Keratinocyte (primary cell): Measurements from ENCODE around the gene DNAJB11. TPM values are rescaled to one million over a fixed set of nuclear protein-coding genes. Genes with fewer than 3 reads are reported as not detected.

Source experiments
- DNase-seq: peaks from one replicate; pipeline ENCODE4 v3.0.0-alpha.2; 2011; ENCODE audit warnings: low read depth, missing footprints, low spot score
- FAIRE-seq: peaks from 2 replicates; lab custom pipeline; 2011; peaks lifted over from hg19 to GRCh38; lab: Jason Lieb, UNC
- H2AFZ ChIP-seq: 2 replicates; pipeline ENCODE4 v1.6.0; 2012; ENCODE audit warnings: low read length, control low read depth, inconsistent platforms; ENCODE audit not compliant: control insufficient read depth
- H3K27ac ChIP-seq: 2 replicates; pipeline ENCODE4 v1.5.1; 2011; ENCODE audit warnings: low read length; ENCODE audit not compliant: control insufficient read depth, insufficient read depth
- H3K27me3 ChIP-seq: 3 replicates; pipeline ENCODE4 v1.6.0; 2011; ENCODE audit warnings: low read length; ENCODE audit not compliant: control insufficient read depth, insufficient read depth; ENCODE audit errors: extremely low read depth
- H3K36me3 ChIP-seq, 2 experiments: 2 replicates in 1 of 2; 3 replicates in 1 of 2; pipeline ENCODE4 v1.5.1; 2011; ENCODE audit warnings: low read length in 2 of 2, mild to moderate bottlenecking in 1 of 2; ENCODE audit not compliant: control insufficient read depth in 2 of 2, insufficient read depth in 2 of 2; ENCODE audit errors: extremely low read depth in 1 of 2
- H3K4me1 ChIP-seq: 3 replicates; pipeline ENCODE4 v1.5.1; 2011; ENCODE audit warnings: low read length; ENCODE audit not compliant: control insufficient read depth, insufficient read depth; ENCODE audit errors: extremely low read depth
- H3K4me2 ChIP-seq: 3 replicates; pipeline ENCODE4 v1.6.0; 2011; ENCODE audit warnings: low read depth, low read length; ENCODE audit not compliant: control insufficient read depth, insufficient read depth; ENCODE audit errors: extremely low read depth
- H3K4me3 ChIP-seq, 3 experiments: fragments of 200-600 bp in 1 of 3; sonication (generic) in 1 of 3; 2 replicates in 2 of 3; 3 replicates in 1 of 3; pipeline ENCODE4 v1.5.1; 2011 to 2016; ENCODE audit warnings: low read length in 3 of 3, mild to moderate bottlenecking in 3 of 3, control low read depth in 2 of 3, inconsistent platforms in 1 of 3, low read depth in 1 of 3, mixed read lengths in 1 of 3, mixed run types in 1 of 3, moderate library complexity in 1 of 3; ENCODE audit not compliant: control insufficient read depth in 2 of 3, insufficient read depth in 2 of 3; ENCODE audit errors: extremely low read depth in 1 of 3
- H3K79me2 ChIP-seq: 2 replicates; pipeline ENCODE4 v1.6.0; 2012; ENCODE audit warnings: low read length; ENCODE audit not compliant: control insufficient read depth, insufficient read depth
- H3K9ac ChIP-seq: 3 replicates; pipeline ENCODE4 v1.6.0; 2011; ENCODE audit warnings: low read length; ENCODE audit not compliant: control insufficient read depth, insufficient read depth; ENCODE audit errors: extremely low read depth
- H3K9me1 ChIP-seq: 3 replicates; pipeline ENCODE4 v1.6.0; 2011; ENCODE audit warnings: low read length; ENCODE audit not compliant: control insufficient read depth, insufficient read depth; ENCODE audit errors: extremely low read depth
- H3K9me3 ChIP-seq: 2 replicates; pipeline ENCODE4 v1.5.1; 2012; ENCODE audit warnings: low read depth, low read length; ENCODE audit not compliant: control insufficient read depth
- H4K20me1 ChIP-seq: 3 replicates; pipeline ENCODE4 v1.6.0; 2011; ENCODE audit warnings: low read length; ENCODE audit not compliant: control insufficient read depth, insufficient read depth; ENCODE audit errors: extremely low read depth
- CTCF ChIP-seq, 3 experiments: IDR thresholded peaks in 1 of 3; conservative IDR thresholded peaks in 1 of 3; optimal IDR thresholded peaks in 1 of 3; 2 replicates in 2 of 3; 3 replicates in 1 of 3; pipeline versions ENCODE3 to v1.5.1; 2011; ENCODE audit warnings: low read length in 3 of 3, mild to moderate bottlenecking in 3 of 3, moderate library complexity in 2 of 3, control low read depth in 1 of 3, inconsistent platforms in 1 of 3; ENCODE audit not compliant: insufficient read depth in 2 of 3; ENCODE audit errors: extremely low read depth in 1 of 3
- EZH2 ChIP-seq: IDR thresholded peaks from one replicate; pipeline ENCODE4 v1.6.1; 2012; ENCODE audit warnings: inconsistent platforms, mild to moderate bottlenecking, low read length, moderate library complexity
- dilution Hi-C: fragments of 300-500 bp; cut with MboI; formaldehyde crosslinking; loops from one replicate; pipeline ENCODE4 v1.7.0; 2020; ENCODE audit warnings: low sequenced_read_pairs; ENCODE audit not compliant: extremely low pct_ligation_motif_present
- polyA plus RNA-seq, 5 experiments: library from polyadenylated mRNA; depleted of rRNA in 3 of 5; stranded (reverse) in 3 of 5; stranded (forward) in 1 of 5; unstranded in 1 of 5; fragments of >200 nt; gene quantifications; 1 replicate in 1 of 5; 2 replicates in 3 of 5; 3 replicates in 1 of 5; pipeline versions ENCODE4 v1.2.1 to v1.2.3, GENCODE V29; 2011 to 2012; ENCODE audit warnings: missing spikeins in 2 of 5, low read depth in 1 of 5, low replicate concordance in 1 of 5

The DNAJB11 gene
- polyA plus RNA-seq, 1 donor (not counting 4 experiments of a cell fraction or from before 2014, with no cell fraction given) = 61.8 TPM

DNA sequence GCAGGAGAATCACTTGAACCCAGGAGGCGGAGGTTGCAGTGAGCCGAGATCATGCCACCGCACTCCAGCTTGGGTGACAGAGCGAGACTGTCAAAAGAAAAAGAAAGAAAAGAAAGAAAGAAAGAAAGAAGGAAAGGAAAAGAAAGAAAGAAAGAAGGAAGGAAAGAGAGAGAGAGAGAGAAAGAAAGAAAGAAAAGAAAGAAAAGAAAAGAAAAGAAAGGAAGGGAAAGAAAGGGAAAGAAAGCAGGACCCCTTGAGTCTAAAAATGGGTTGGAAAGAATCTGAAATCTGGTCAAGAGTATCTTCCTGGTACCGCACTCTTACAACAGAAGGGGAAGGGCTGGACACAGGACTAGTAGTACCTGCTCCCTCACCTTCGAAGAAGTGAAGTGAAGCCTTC, 45.9 kb upstream of the DNAJB11 start:
- FAIRE-seq = no peak
- Histone ChIP-seq H3K79me2 (no peaks in the 10 kb centered on the region), H2AFZ (no peak overlapping the region), H3K36me3 (no peaks in the 10 kb centered on the region), H3K4me1 (no peaks in the 10 kb centered on the region), H3K9me3 (no peaks in the 10 kb centered on the region), H3K27me3 (no peaks in the 10 kb centered on the region), H3K4me2 (no peak overlapping the region), H3K9me1 (no peaks in the 10 kb centered on the region), H3K4me3 (no peak overlapping the region), H3K27ac (no peak overlapping the region), H3K9ac (no peak overlapping the region), H4K20me1 (no peaks in the 10 kb centered on the region)
- dilution Hi-C loops = no loop called here
- TF ChIP-seq EZH2 (no peak), CTCF (optimal IDR thresholded peaks at IDR 0.05 in 1 of 3, IDR thresholded peaks at IDR 0.05 in 1 of 3, conservative IDR thresholded peaks at IDR 0.05 in 1 of 3; ENCODE audit: extremely low read depth in 1 of 3, insufficient read depth in 2 of 3, low read length in 3 of 3) (no peak)
- no peak for DNase-seq

DNA sequence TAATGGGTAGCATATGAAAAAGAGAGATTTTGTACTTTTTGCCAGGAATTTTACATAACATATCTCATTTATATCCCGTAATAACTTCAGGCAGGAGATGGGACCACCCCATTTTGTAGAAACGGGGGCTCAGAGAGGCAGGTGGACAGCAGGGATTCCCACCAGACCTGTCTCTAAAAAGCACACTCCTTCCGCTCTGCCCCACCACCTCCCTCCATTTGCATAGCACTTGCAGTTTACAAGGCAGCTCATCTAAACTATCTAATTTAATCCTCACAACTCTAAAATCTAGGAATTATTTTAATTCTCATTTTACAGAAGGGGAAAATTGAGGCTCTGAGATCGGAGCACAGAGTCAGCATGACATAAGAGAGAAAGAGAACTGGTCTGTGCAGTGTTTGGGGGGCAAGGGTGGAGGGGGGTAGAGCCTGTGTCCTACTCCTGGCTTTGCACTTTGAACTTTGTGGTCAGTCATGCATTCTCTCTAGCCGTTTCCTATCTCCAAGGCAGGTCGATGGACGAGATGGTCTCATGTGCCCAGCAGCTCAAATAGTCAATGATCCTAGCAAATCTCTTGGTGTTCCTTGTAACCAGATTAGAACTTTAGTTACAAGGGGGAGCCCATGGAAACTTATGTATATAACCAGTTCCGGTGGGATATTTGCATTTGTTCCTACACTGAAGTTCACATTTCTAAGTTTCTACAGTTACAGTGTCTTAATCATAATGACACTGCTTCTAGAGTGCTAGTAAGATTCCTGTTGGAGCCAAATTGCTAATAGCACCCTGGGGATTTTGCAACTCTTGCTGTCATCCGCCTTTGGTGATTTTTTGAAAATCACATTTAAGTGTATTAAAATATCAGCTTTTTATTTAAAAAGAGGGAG, 44.9 kb upstream of the DNAJB11 start:
- no peak overlapping the region for H2AFZ ChIP-seq
- no peaks in the 10 kb centered on the region for H3K36me3 ChIP-seq
- no peaks in the 10 kb centered on the region for H3K9me3 ChIP-seq
- no peaks in the 10 kb centered on the region for H3K4me1 ChIP-seq
- H3K9ac ChIP-seq = no peak overlapping the region
- H3K27ac ChIP-seq = no peak overlapping the region
- FAIRE-seq = no peak
- H3K4me3 ChIP-seq = no peak overlapping the region
- TF ChIP-seq CTCF (optimal IDR thresholded peaks at IDR 0.05 in 1 of 3, IDR thresholded peaks at IDR 0.05 in 1 of 3, conservative IDR thresholded peaks at IDR 0.05 in 1 of 3; ENCODE audit: extremely low read depth in 1 of 3, insufficient read depth in 2 of 3, low read length in 3 of 3) (no peak), EZH2 (no peak)
- H3K27me3 ChIP-seq = no peaks in the 10 kb centered on the region
- no peak for DNase-seq
- dilution Hi-C loops = no loop called here
- no peaks in the 10 kb centered on the region for H3K79me2 ChIP-seq
- H4K20me1 ChIP-seq = no peaks in the 10 kb centered on the region
- no peaks in the 10 kb centered on the region for H3K9me1 ChIP-seq
- no peak overlapping the region for H3K4me2 ChIP-seq
